ENCODE data around the gene DPP8.

DNA sequence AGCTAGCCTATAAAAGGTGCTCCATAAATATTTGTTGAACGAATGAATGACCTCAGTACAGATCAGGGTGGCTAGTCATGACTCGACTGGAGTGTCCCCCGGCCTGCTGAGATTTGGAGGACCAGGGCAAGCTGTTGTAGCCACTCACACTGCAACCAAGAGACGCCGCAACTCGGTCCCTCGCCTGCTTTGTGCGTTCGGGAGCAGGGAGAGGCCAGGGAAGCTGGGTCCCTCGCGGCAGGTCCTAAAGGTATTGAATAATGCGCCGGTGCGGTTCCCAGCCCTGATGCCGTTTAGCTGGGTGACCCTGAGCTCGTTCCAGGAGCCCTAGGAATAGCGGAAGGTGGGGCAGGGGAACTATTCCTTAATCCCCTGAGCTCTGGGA is 96.5 kb downstream of the DPP8 start:
- TF ChIP-seq EZH2 (IDR thresholded peaks at IDR 0.05; ENCODE audit: borderline replicate concordance, low read depth, low read length, severe bottlenecking): no peak
- TF ChIP-seq, protein P1, sequence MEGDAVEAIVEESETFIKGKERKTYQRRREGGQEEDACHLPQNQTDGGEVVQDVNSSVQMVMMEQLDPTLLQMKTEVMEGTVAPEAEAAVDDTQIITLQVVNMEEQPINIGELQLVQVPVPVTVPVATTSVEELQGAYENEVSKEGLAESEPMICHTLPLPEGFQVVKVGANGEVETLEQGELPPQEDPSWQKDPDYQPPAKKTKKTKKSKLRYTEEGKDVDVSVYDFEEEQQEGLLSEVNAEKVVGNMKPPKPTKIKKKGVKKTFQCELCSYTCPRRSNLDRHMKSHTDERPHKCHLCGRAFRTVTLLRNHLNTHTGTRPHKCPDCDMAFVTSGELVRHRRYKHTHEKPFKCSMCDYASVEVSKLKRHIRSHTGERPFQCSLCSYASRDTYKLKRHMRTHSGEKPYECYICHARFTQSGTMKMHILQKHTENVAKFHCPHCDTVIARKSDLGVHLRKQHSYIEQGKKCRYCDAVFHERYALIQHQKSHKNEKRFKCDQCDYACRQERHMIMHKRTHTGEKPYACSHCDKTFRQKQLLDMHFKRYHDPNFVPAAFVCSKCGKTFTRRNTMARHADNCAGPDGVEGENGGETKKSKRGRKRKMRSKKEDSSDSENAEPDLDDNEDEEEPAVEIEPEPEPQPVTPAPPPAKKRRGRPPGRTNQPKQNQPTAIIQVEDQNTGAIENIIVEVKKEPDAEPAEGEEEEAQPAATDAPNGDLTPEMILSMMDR (IDR thresholded peaks at IDR 0.05; ENCODE audit: borderline replicate concordance, extremely low read depth, low read length, poor library complexity, severe bottlenecking): no peak

Measured in DND-41 (cell line).